Trophoblast cell (in vitro differentiated cells and primary cell): ENCODE measurements around the gene LCE1E.

Source experiments
- DNase-seq, 2 donors: peaks; one replicate each; pipeline ENCODE4 v3.0.0-alpha.2; 2016
- H2AFZ ChIP-seq: 2 replicates; pipeline ENCODE4 v1.6.1; 2013; ENCODE audit warnings: low read length, moderate library complexity, mild to moderate bottlenecking; ENCODE audit not compliant: insufficient read depth, poor library complexity
- H2AK5ac ChIP-seq: 2 replicates; pipeline ENCODE4 v1.6.1; 2013; ENCODE audit warnings: mild to moderate bottlenecking, low read length
- H2BK120ac ChIP-seq: 2 replicates; pipeline ENCODE4 v1.6.1; 2013; ENCODE audit warnings: low read length, mild to moderate bottlenecking, moderate library complexity; ENCODE audit not compliant: insufficient read depth, poor library complexity
- H2BK12ac ChIP-seq: 2 replicates; pipeline ENCODE4 v1.6.1; 2013; ENCODE audit warnings: mild to moderate bottlenecking, low read length, moderate library complexity
- H2BK5ac ChIP-seq: 2 replicates; pipeline ENCODE4 v1.6.1; 2013; ENCODE audit warnings: low read length, low read depth, moderate library complexity, mild to moderate bottlenecking; ENCODE audit not compliant: poor library complexity
- H3K14ac ChIP-seq: 2 replicates; pipeline ENCODE4 v1.6.1; 2013; ENCODE audit warnings: mild to moderate bottlenecking, low read length
- H3K18ac ChIP-seq: 2 replicates; pipeline ENCODE4 v1.6.1; 2013; ENCODE audit warnings: mild to moderate bottlenecking, low read length
- H3K23ac ChIP-seq: 2 replicates; pipeline ENCODE4 v1.6.1; 2013; ENCODE audit warnings: low read length
- H3K27ac ChIP-seq: 2 replicates; pipeline ENCODE4 v1.5.1; 2013; ENCODE audit warnings: low read depth, mild to moderate bottlenecking, inconsistent platforms, low read length, moderate library complexity
- H3K27me3 ChIP-seq: 2 replicates; pipeline ENCODE4 v1.6.1; 2013; ENCODE audit warnings: inconsistent platforms, mild to moderate bottlenecking, low read length, moderate library complexity; ENCODE audit not compliant: insufficient read depth
- H3K36me3 ChIP-seq, 2 experiments: 1 replicate in 1 of 2; 2 replicates in 1 of 2; pipeline ENCODE4 v1.6.1; 2013; ENCODE audit warnings: low read length in 2 of 2, mild to moderate bottlenecking in 2 of 2, moderate library complexity in 1 of 2; ENCODE audit not compliant: insufficient read depth in 2 of 2, control insufficient read depth in 1 of 2
- H3K4ac ChIP-seq: 2 replicates; pipeline ENCODE4 v1.6.1; 2013; ENCODE audit warnings: low read depth, mild to moderate bottlenecking, low read length, moderate library complexity
- H3K4me1 ChIP-seq, 2 experiments: 1 replicate in 1 of 2; 2 replicates in 1 of 2; pipeline ENCODE4 v1.6.1; 2013; ENCODE audit warnings: low read length in 2 of 2, mild to moderate bottlenecking in 2 of 2, moderate library complexity in 1 of 2; ENCODE audit not compliant: insufficient read depth in 2 of 2, control insufficient read depth in 1 of 2
- H3K4me2 ChIP-seq: 2 replicates; pipeline ENCODE4 v1.6.1; 2013; ENCODE audit warnings: inconsistent platforms, mild to moderate bottlenecking, low read length, moderate library complexity
- H3K4me3 ChIP-seq: 2 replicates; pipeline ENCODE4 v1.5.1; 2013; ENCODE audit warnings: mild to moderate bottlenecking, low read depth, low read length, inconsistent platforms
- H3K79me1 ChIP-seq: one replicate; pipeline ENCODE4 v1.6.1; 2013; ENCODE audit warnings: low read length
- H3K79me2 ChIP-seq: 2 replicates; pipeline ENCODE4 v1.6.1; 2013; ENCODE audit warnings: low read length, mild to moderate bottlenecking; ENCODE audit not compliant: control insufficient read depth, insufficient read depth, poor library complexity
- H3K9ac ChIP-seq: 2 replicates; pipeline ENCODE4 v1.6.1; 2013; ENCODE audit warnings: mild to moderate bottlenecking, low read length
- H3K9me3 ChIP-seq: 2 replicates; pipeline ENCODE4 v1.6.1; 2013; ENCODE audit warnings: low read depth, mild to moderate bottlenecking, control low read depth, inconsistent platforms, low read length; ENCODE audit not compliant: insufficient read depth
- H4K12ac ChIP-seq: 2 replicates; pipeline ENCODE4 v1.6.1; 2013; ENCODE audit warnings: low read depth, mild to moderate bottlenecking, low read length, moderate library complexity
- H4K8ac ChIP-seq: 2 replicates; pipeline ENCODE4 v1.6.1; 2013; ENCODE audit warnings: low read depth, mild to moderate bottlenecking, low read length, moderate library complexity
- H4K91ac ChIP-seq: one replicate; pipeline ENCODE4 v1.6.1; 2013; ENCODE audit warnings: low read depth, mild to moderate bottlenecking, low read length, moderate library complexity
- WGBS: extraction: QIAGEN DNeasy Blood & Tissue Kit; methylation state at CpG from one replicate; pipeline ENCODE4 v1.1.7; 2013; ENCODE audit warnings: missing lambda C conversion rate; ENCODE audit not compliant: insufficient read length, insufficient coverage; ENCODE audit errors: extremely low coverage; 5-methylcytosine and 5-hydroxymethylcytosine counted together

LCE1E gene

DNA sequence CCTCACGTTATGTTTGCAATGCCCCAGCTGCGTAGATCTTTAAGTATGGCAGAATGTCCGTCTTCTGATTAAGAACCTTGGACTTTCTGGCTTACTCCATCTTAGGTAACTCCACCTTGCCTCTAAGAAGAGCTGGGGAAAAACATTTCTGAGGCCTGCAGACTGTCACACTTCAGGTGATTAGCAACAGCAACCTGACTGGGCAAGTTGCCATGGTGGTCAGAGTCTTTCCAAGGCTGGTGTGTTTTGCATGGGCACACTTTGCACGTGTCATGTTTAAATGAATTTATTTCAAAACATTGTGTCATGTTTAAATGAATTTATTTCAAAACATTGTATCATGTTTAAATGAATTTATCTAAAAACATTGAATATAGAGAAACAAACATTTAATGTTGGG, 27.4 kb upstream of the LCE1E start:
- no peak overlapping the region for H4K8ac ChIP-seq
- H2BK12ac ChIP-seq = no peak overlapping the region
- H3K14ac ChIP-seq = no peak overlapping the region
- H2BK120ac ChIP-seq = no peak overlapping the region
- no peak overlapping the region for H3K4ac ChIP-seq
- H3K9ac ChIP-seq = no peak overlapping the region
- no peaks in the 10 kb centered on the region for H3K79me1 ChIP-seq
- H3K27ac ChIP-seq = no peak overlapping the region
- H3K4me3 ChIP-seq = no peak overlapping the region
- no peak overlapping the region for H2AFZ ChIP-seq
- H3K4me1 ChIP-seq = no peaks in the 10 kb centered on the region
- no peak overlapping the region for H4K91ac ChIP-seq
- no peak overlapping the region for H3K23ac ChIP-seq
- no peak overlapping the region for H4K12ac ChIP-seq
- WGBS = no CpG with 5 or more reads among the region's 4 CpGs
- H2AK5ac ChIP-seq = no peak overlapping the region
- H3K18ac ChIP-seq = no peak overlapping the region
- no peak overlapping the region for H2BK5ac ChIP-seq
- no peaks in the 10 kb centered on the region for H3K79me2 ChIP-seq
- no peak for DNase-seq
- no peak overlapping the region for H3K4me2 ChIP-seq
- H3K27me3 ChIP-seq = no peaks in the 10 kb centered on the region
- H3K9me3 ChIP-seq = peaks cover 44% of the 10 kb centered on the region
- H3K36me3 ChIP-seq = no peaks in the 10 kb centered on the region

GRCh38 chr1:152759453-152760173, 26.4 kb upstream of the LCE1E start:
- Histone ChIP-seq H3K36me3 (no peaks in the 10 kb centered on the region), H3K9ac (no peak overlapping the region), H3K23ac (no peak overlapping the region), H3K14ac (no peak overlapping the region), H2AFZ (no peak overlapping the region), H3K4me3 (no peak overlapping the region), H4K8ac (no peak overlapping the region), H3K4ac (no peak overlapping the region), H3K4me1 (no peaks in the 10 kb centered on the region), H3K18ac (no peak overlapping the region), H2BK12ac (no peak overlapping the region), H3K79me2 (no peaks in the 10 kb centered on the region), H3K79me1 (no peaks in the 10 kb centered on the region), H3K27ac (no peak overlapping the region), H4K91ac (no peak overlapping the region), H2BK5ac (no peak overlapping the region), H4K12ac (no peak overlapping the region), H2AK5ac (no peak overlapping the region), H3K4me2 (no peak overlapping the region), H2BK120ac (no peak overlapping the region), H3K9me3 (peaks cover 47% of the 10 kb centered on the region), H3K27me3 (no peaks in the 10 kb centered on the region)
- DNase-seq = no peak
- WGBS = no CpG with 5 or more reads among the region's 8 CpGs

GRCh38 chr1:152760551-152761190, 25.4 kb upstream of the LCE1E start:
- H3K4me2 ChIP-seq = no peak overlapping the region
- peaks cover 48% of the 10 kb centered on the region for H3K9me3 ChIP-seq
- no peak overlapping the region for H2BK5ac ChIP-seq
- H3K9ac ChIP-seq = no peak overlapping the region
- H4K91ac ChIP-seq = no peak overlapping the region
- no peaks in the 10 kb centered on the region for H3K27me3 ChIP-seq
- H2AFZ ChIP-seq = no peak overlapping the region
- H3K79me2 ChIP-seq = no peaks in the 10 kb centered on the region
- H3K14ac ChIP-seq = no peak overlapping the region
- no peak overlapping the region for H3K4me3 ChIP-seq
- H3K23ac ChIP-seq = no peak overlapping the region
- no peak overlapping the region for H4K8ac ChIP-seq
- no peak overlapping the region for H4K12ac ChIP-seq
- no peak overlapping the region for H3K18ac ChIP-seq
- H3K4me1 ChIP-seq = no peaks in the 10 kb centered on the region
- DNase-seq = no peak
- H2BK12ac ChIP-seq = no peak overlapping the region
- no peak overlapping the region for H2BK120ac ChIP-seq
- WGBS = no CpG with 5 or more reads among the region's 31 CpGs
- H3K4ac ChIP-seq = no peak overlapping the region
- no peaks in the 10 kb centered on the region for H3K79me1 ChIP-seq
- no peaks in the 10 kb centered on the region for H3K36me3 ChIP-seq
- no peak overlapping the region for H2AK5ac ChIP-seq
- H3K27ac ChIP-seq = no peak overlapping the region

- Histone ChIP-seq H3K9me3 (peaks cover 45% of the 10 kb centered on the region), H2BK12ac (no peak overlapping the region), H3K4me1 (no peaks in the 10 kb centered on the region), H3K36me3 (no peaks in the 10 kb centered on the region), H3K14ac (no peak overlapping the region), H4K8ac (no peak overlapping the region), H3K18ac (no peak overlapping the region), H3K79me1 (no peaks in the 10 kb centered on the region), H4K12ac (no peak overlapping the region), H2AFZ (no peak overlapping the region), H3K23ac (no peak overlapping the region), H3K27me3 (no peaks in the 10 kb centered on the region), H3K9ac (no peak overlapping the region), H3K79me2 (no peaks in the 10 kb centered on the region), H2BK5ac (no peak overlapping the region), H3K4me2 (no peak overlapping the region), H2AK5ac (no peak overlapping the region), H3K4me3 (no peak overlapping the region), H3K27ac (no peak overlapping the region), H2BK120ac (no peak overlapping the region), H4K91ac (no peak overlapping the region), H3K4ac (no peak overlapping the region)
- no peak for DNase-seq
- WGBS = no CpG with 5 or more reads among the region's 3 CpGs
Measured at GRCh38 chr1:152761609-152762213, 24.3 kb upstream of the LCE1E start.
